Neural cell (in vitro differentiated cells): ENCODE results near the gene C22orf23. TPM values are rescaled to one million over a fixed set of nuclear protein-coding genes. Genes with fewer than 3 reads are reported as not detected.

Experiments
- H2AFZ ChIP-seq: fragments of 200-600, 300-800 bp; sonication (generic), shearing (Covaris generic); 2 replicates; pipeline ENCODE4 v1.6.0; 2014; ENCODE audit warnings: low read depth, mild to moderate bottlenecking, antibody characterized with exemption, low read length, moderate library complexity
- H3F3A ChIP-seq: fragments of 200-600 bp; shearing (Covaris generic); 2 replicates; pipeline ENCODE4 v1.6.1; 2016; ENCODE audit warnings: mild to moderate bottlenecking, moderate library complexity, mixed read lengths, antibody characterized with exemption, low read length; ENCODE audit not compliant: insufficient read depth, poor library complexity, severe bottlenecking
- H3K27ac ChIP-seq: fragments of 200-600, 300-800 bp; sonication (generic), shearing (Covaris generic); 2 replicates; pipeline ENCODE4 v1.5.1; 2014; ENCODE audit warnings: mild to moderate bottlenecking, low read length, moderate library complexity
- H3K27me3 ChIP-seq: fragments of 300-800, 200-600 bp; sonication (generic), shearing (Covaris generic); 2 replicates; pipeline ENCODE4 v1.6.0; 2014; ENCODE audit warnings: mild to moderate bottlenecking, low read depth, low read length, moderate library complexity; ENCODE audit not compliant: insufficient read depth
- H3K36me3 ChIP-seq: fragments of 300-800, 200-600 bp; sonication (generic), shearing (Covaris generic); 2 replicates; pipeline ENCODE4 v1.5.1; 2014; ENCODE audit warnings: mild to moderate bottlenecking, antibody characterized with exemption, low read length, moderate library complexity; ENCODE audit not compliant: insufficient read depth
- H3K4me2 ChIP-seq: fragments of 300-800, 200-600 bp; sonication (generic), shearing (Covaris generic); 2 replicates; pipeline ENCODE4 v1.6.0; 2014; ENCODE audit warnings: mild to moderate bottlenecking, low read length
- H3K4me3 ChIP-seq: fragments of 300-800, 200-600 bp; sonication (generic), shearing (Covaris generic); 2 replicates; pipeline ENCODE4 v1.5.1; 2014; ENCODE audit warnings: mild to moderate bottlenecking, low read length, moderate library complexity
- H3K79me2 ChIP-seq: fragments of 200-600 bp; shearing (Covaris generic); replicated peaks from 2 replicates; pipeline ENCODE4 v1.6.0; 2014; ENCODE audit warnings: mild to moderate bottlenecking, low read length, moderate library complexity; ENCODE audit not compliant: insufficient read depth
- H3K9ac ChIP-seq: fragments of 300-800, 200-600 bp; sonication (generic), shearing (Covaris generic); 2 replicates; pipeline ENCODE4 v1.6.1; 2016; ENCODE audit warnings: mild to moderate bottlenecking, low read length, mixed read lengths
- H3K9me2 ChIP-seq: fragments of 200-600 bp; shearing (Covaris generic); 2 replicates; pipeline ENCODE4 v1.6.1; 2016; ENCODE audit warnings: mild to moderate bottlenecking, low read length, mixed read lengths; ENCODE audit not compliant: insufficient read depth
- H3K9me3 ChIP-seq: fragments of 200-600, 300-800 bp; sonication (generic), shearing (Covaris generic); 2 replicates; pipeline ENCODE4 v1.6.1; 2016; ENCODE audit warnings: mild to moderate bottlenecking, mixed run types, low read length, moderate library complexity, mixed read lengths
- H4K20me1 ChIP-seq: fragments of 200-600 bp; shearing (Covaris generic); 2 replicates; pipeline ENCODE4 v1.6.1; 2016; ENCODE audit warnings: mild to moderate bottlenecking, mixed run types; ENCODE audit not compliant: insufficient read depth
- CTCF ChIP-seq: fragments of 450-650 bp; IDR thresholded peaks from 2 replicates; pipeline ENCODE4 v1.5.1; 2014; ENCODE audit warnings: antibody characterized with exemption, mild to moderate bottlenecking, moderate library complexity; ENCODE audit not compliant: poor library complexity, severe bottlenecking
- EP300 ChIP-seq: fragments of 450-650 bp; conservative IDR thresholded peaks from 2 replicates; pipeline ENCODE4 v1.6.1; 2014; ENCODE audit warnings: antibody characterized with exemption, mild to moderate bottlenecking, moderate library complexity; ENCODE audit not compliant: poor library complexity, severe bottlenecking
- EZH2 ChIP-seq: fragments of 200-600, 300-800 bp; shearing (Covaris generic), sonication (generic); IDR thresholded peaks from 2 replicates; pipeline ENCODE4 v1.6.1; 2014; ENCODE audit warnings: antibody characterized with exemption, low read length, borderline replicate concordance, mild to moderate bottlenecking; ENCODE audit not compliant: insufficient read depth, poor library complexity, severe bottlenecking
- MXI1 ChIP-seq: fragments of 450-650 bp; conservative IDR thresholded peaks from 2 replicates; pipeline ENCODE4 v1.6.1; 2014; ENCODE audit warnings: antibody characterized with exemption, mild to moderate bottlenecking; ENCODE audit not compliant: poor library complexity, severe bottlenecking
- POLR2AphosphoS5 ChIP-seq: IDR thresholded peaks from 2 replicates; pipeline ENCODE4 v1.6.1; 2012
- RAD21 ChIP-seq: fragments of 450-650 bp; conservative IDR thresholded peaks from 2 replicates; pipeline ENCODE4 v1.6.1; 2014; ENCODE audit warnings: antibody characterized with exemption, mild to moderate bottlenecking, moderate library complexity
- REST ChIP-seq: IDR thresholded peaks from 2 replicates; pipeline ENCODE4 v1.6.1; 2012; ENCODE audit warnings: borderline replicate concordance
- SMC3 ChIP-seq: fragments of 450-650 bp; conservative IDR thresholded peaks from 2 replicates; pipeline ENCODE4 v1.6.1; 2014; ENCODE audit warnings: antibody characterized with exemption, mild to moderate bottlenecking, moderate library complexity; ENCODE audit not compliant: poor library complexity
- TAF1 ChIP-seq: IDR thresholded peaks from 2 replicates; pipeline ENCODE4 v1.6.1; 2012; ENCODE audit warnings: low read depth
- polyA plus RNA-seq: library from polyadenylated mRNA; depleted of rRNA; stranded (reverse); fragments of >200 nt; gene quantifications from 2 replicates; pipeline ENCODE4 v1.2.3, GENCODE V29; 2014

C22orf23 gene
- polyA plus RNA-seq, 1 donor from 2014 or later = 1.3 TPM

GRCh38 chr22:37996515-37997246 is 43.3 kb upstream of the C22orf23 start:
- Histone ChIP-seq H3K4me3 (no peak overlapping the region), H3K79me2 (no peaks in the 10 kb centered on the region), H3K9me2 (no peaks in the 10 kb centered on the region), H3K27ac (no peak overlapping the region), H4K20me1 (no peaks in the 10 kb centered on the region), H3K4me2 (no peak overlapping the region), H3K27me3 (no peaks in the 10 kb centered on the region), H3F3A (no peaks in the 10 kb centered on the region), H3K9me3 (no peaks in the 10 kb centered on the region), H3K9ac (no peak overlapping the region), H2AFZ (no peak overlapping the region), H3K36me3 (no peaks in the 10 kb centered on the region)
- TF ChIP-seq EP300 (no peak), TAF1 (no peak), REST (no peak), MXI1 (no peak), SMC3 (no peak), POLR2AphosphoS5 (no peak), EZH2 (no peak), CTCF (no peak), RAD21 (no peak)

GRCh38 chr22:37996079-37996478 is 42.7 kb upstream of the C22orf23 start:
- no peaks in the 10 kb centered on the region for H3K36me3 ChIP-seq
- no peaks in the 10 kb centered on the region for H3K9me3 ChIP-seq
- no peak overlapping the region for H3K9ac ChIP-seq
- no peaks in the 10 kb centered on the region for H3K79me2 ChIP-seq
- H3K4me2 ChIP-seq = no peak overlapping the region
- H3K27ac ChIP-seq = no peak overlapping the region
- no peaks in the 10 kb centered on the region for H3F3A ChIP-seq
- H4K20me1 ChIP-seq = no peaks in the 10 kb centered on the region
- no peaks in the 10 kb centered on the region for H3K9me2 ChIP-seq
- TF ChIP-seq CTCF (no peak), EZH2 (no peak), REST (no peak), MXI1 (no peak), RAD21 (no peak), POLR2AphosphoS5 (no peak), TAF1 (no peak), SMC3 (no peak), EP300 (no peak)
- H3K4me3 ChIP-seq = no peak overlapping the region
- no peaks in the 10 kb centered on the region for H3K27me3 ChIP-seq
- no peak overlapping the region for H2AFZ ChIP-seq
